ENCODE data around the gene DENND4C. TPM values are rescaled to one million over a fixed set of nuclear protein-coding genes. Genes with fewer than 3 reads are reported as not detected.

The DENND4C gene
- total RNA-seq, 1 experiment from 2014 or later: 22.6 TPM

GRCh38 chr9:19281801-19282200 lies 51.3 kb downstream of the DENND4C start:
- POLR2A ChIA-PET: interaction anchor here (0.6 kb wide), 1 partner anchor 1500 kb away, joined by 3 read pairs; no protein-coding TSS in a partner anchor
- ATAC-seq: no peak
- TF ChIP-seq ZNF219 (CRISPR knock-in tag; IDR thresholded peaks at IDR 0.05; ENCODE audit: borderline replicate concordance): no peak
- TF ChIP-seq ZNF317 (CRISPR knock-in tag; IDR thresholded peaks at IDR 0.05; ENCODE audit: borderline replicate concordance, low read depth): no peak
- TF ChIP-seq FOXK1 (CRISPR knock-in tag; IDR thresholded peaks at IDR 0.05): no peak
- TF ChIP-seq USF2 (CRISPR knock-in tag; IDR thresholded peaks at IDR 0.05): no peak
- no peak for TF ChIP-seq ZNF416 (CRISPR knock-in tag; IDR thresholded peaks at IDR 0.05)
- no peak for TF ChIP-seq ELF4 (CRISPR knock-in tag; IDR thresholded peaks at IDR 0.05; ENCODE audit: low read depth)
- TF ChIP-seq ATF6 (CRISPR knock-in tag; IDR thresholded peaks at IDR 0.05): no peak
- no peak for TF ChIP-seq ZNF532 (CRISPR knock-in tag; IDR thresholded peaks at IDR 0.05; ENCODE audit: borderline replicate concordance)
- H3K4me1 Mint-ChIP-seq: no peaks in the 10 kb centered on the region
- H3K27ac Mint-ChIP-seq: no peak overlapping the region
- H3K27me3 Mint-ChIP-seq (ENCODE audit: low read depth): no peaks in the 10 kb centered on the region
- no peak overlapping the region for H3K4me3 Mint-ChIP-seq
- no peaks in the 10 kb centered on the region for H3K9me3 Mint-ChIP-seq
- no peak for DNase-seq (ENCODE audit: low spot score)
- no peaks in the 10 kb centered on the region for H3K36me3 Mint-ChIP-seq
- CTCF ChIA-PET: interaction anchor here (0.6 to 1.6 kb wide), 3 partner anchors 51 to 1046 kb away, joined by 3 to 6 read pairs (median 5); partner anchors contain the start of gene DENND4C

- CTCF ChIA-PET: interaction anchor here (0.7 to 0.9 kb wide), 3 partner anchors 65 to 148 kb away, joined by 3 to 8 read pairs (median 7); no protein-coding TSS in a partner anchor
- ATAC-seq (no peak), DNase-seq (ENCODE audit: low spot score) (no peak)
- H3K4me1 Mint-ChIP-seq: no peaks in the 10 kb centered on the region
- H3K9me3 Mint-ChIP-seq: no peaks in the 10 kb centered on the region
- no peak overlapping the region for H3K4me3 Mint-ChIP-seq
- no peak overlapping the region for H3K27ac Mint-ChIP-seq
- POLR2A ChIA-PET: interaction anchor here (0.7 kb wide), 1 partner anchor 1746 kb away, joined by 4 read pairs; no protein-coding TSS in a partner anchor
- H3K36me3 Mint-ChIP-seq: 0 out of 2 replicates have a peak, but pooled peaks cover 5% of the 10 kb centered on the region
- TF ChIP-seq ZNF512 (CRISPR knock-in tag; IDR thresholded peaks at IDR 0.05; ENCODE audit: borderline replicate concordance): no peak
- no peaks in the 10 kb centered on the region for H3K27me3 Mint-ChIP-seq (ENCODE audit: low read depth)
Observed at GRCh38 chr9:19283072-19283710, 52.7 kb downstream of the DENND4C start.

GRCh38 chr9:19284729-19285128 lies 54.2 kb downstream of the DENND4C start:
- no peak for TF ChIP-seq IRF2 (CRISPR knock-in tag; IDR thresholded peaks at IDR 0.05; ENCODE audit: borderline replicate concordance, low read depth)
- no peak for TF ChIP-seq CREB1 (CRISPR knock-in tag; IDR thresholded peaks at IDR 0.05)
- no peak for TF ChIP-seq ATF6 (CRISPR knock-in tag; IDR thresholded peaks at IDR 0.05)
- no peak for TF ChIP-seq CTCF (IDR thresholded peaks at IDR 0.05)
- no peak for TF ChIP-seq FOXJ3 (CRISPR knock-in tag; IDR thresholded peaks at IDR 0.05; ENCODE audit: borderline replicate concordance)
- TF ChIP-seq PREB (CRISPR knock-in tag; IDR thresholded peaks at IDR 0.05; ENCODE audit: borderline replicate concordance): no peak
- Mint-ChIP-seq H3K4me1 (no peaks in the 10 kb centered on the region), H3K36me3 (0 out of 2 replicates have a peak, but pooled peaks cover 5% of the 10 kb centered on the region), H3K27ac (no peak overlapping the region), H3K27me3 (ENCODE audit: low read depth) (no peaks in the 10 kb centered on the region), H3K4me3 (no peak overlapping the region), H3K9me3 (no peaks in the 10 kb centered on the region)
- no peak for DNase-seq (ENCODE audit: low spot score)
- ChIA-PET CTCF (no interaction called here), POLR2A (no interaction called here)
- no peak for ATAC-seq

Measured in WTC11 (cell line).